GM23338 (cell line): ENCODE data around the gene SRP68. TPM values are rescaled to one million over a fixed set of nuclear protein-coding genes. Genes with fewer than 3 reads are reported as not detected.

Experiments
- ATAC-seq: fragments of 200-7000 bp; cut with Tn5 transposase; 3 replicates; pipeline ENCODE4 v1.9.1; 2020
- DNase-seq: peaks from one replicate; pipeline ENCODE4 v3.0.0-alpha.2; 2015; ENCODE audit warnings: low spot score
- H2AFZ ChIP-seq: fragments of 200-600 bp; sonication (generic); 2 replicates; pipeline ENCODE4 v1.8.0; 2016; ENCODE audit warnings: antibody characterized with exemption, mild to moderate bottlenecking, moderate library complexity
- H3F3A ChIP-seq: fragments of 200-600 bp; sonication (generic); replicated peaks from 2 replicates; pipeline ENCODE4 v1.8.0; 2017; ENCODE audit warnings: antibody characterized with exemption, mixed run types, low read depth
- H3K27ac ChIP-seq: fragments of 200-600 bp; sonication (generic); 2 replicates; pipeline ENCODE4 v1.6.1; 2016; ENCODE audit warnings: low read depth
- H3K27me3 ChIP-seq: fragments of 200-600 bp; sonication (generic); 2 replicates; pipeline ENCODE4 v1.8.0; 2016; ENCODE audit warnings: mild to moderate bottlenecking, mixed run types, moderate library complexity; ENCODE audit not compliant: insufficient read depth
- H3K36me3 ChIP-seq: fragments of 200-600 bp; sonication (generic); 2 replicates; pipeline ENCODE4 v1.8.0; 2016; ENCODE audit warnings: mild to moderate bottlenecking; ENCODE audit not compliant: insufficient read depth
- H3K4me1 ChIP-seq: fragments of 200-600 bp; sonication (generic); 2 replicates; pipeline ENCODE4 v1.8.0; 2016; ENCODE audit warnings: mild to moderate bottlenecking, moderate library complexity; ENCODE audit not compliant: insufficient read depth
- H3K4me2 ChIP-seq: fragments of 200-600 bp; sonication (generic); 2 replicates; pipeline ENCODE4 v1.7.1; 2017; ENCODE audit warnings: mixed run types
- H3K4me3 ChIP-seq: fragments of 200-600 bp; sonication (generic); 2 replicates; pipeline ENCODE4 v1.6.1; 2016; ENCODE audit warnings: mixed run types
- H3K79me2 ChIP-seq: fragments of 200-600 bp; sonication (generic); replicated peaks from 2 replicates; pipeline ENCODE4 v1.8.0; 2017; ENCODE audit warnings: mild to moderate bottlenecking; ENCODE audit not compliant: insufficient read depth
- H3K9me2 ChIP-seq: fragments of 200-600 bp; sonication (generic); 2 replicates; pipeline ENCODE4 v1.8.0; 2017; ENCODE audit not compliant: insufficient read depth
- H4K20me1 ChIP-seq: fragments of 200-600 bp; sonication (generic); replicated peaks from 2 replicates; pipeline ENCODE4 v1.8.0; 2017; ENCODE audit warnings: mild to moderate bottlenecking; ENCODE audit not compliant: insufficient read depth
- H3K27ac Mint-ChIP-seq: 2 replicates; pipeline ENCODE4 v1.8.0; 2020; ENCODE audit warnings: inconsistent platforms, mild to moderate bottlenecking, moderate library complexity, mixed read lengths
- H3K27me3 Mint-ChIP-seq: 3 replicates; pipeline ENCODE4 v1.8.0; 2022; ENCODE audit warnings: low read depth, mild to moderate bottlenecking, moderate library complexity, mixed read lengths, inconsistent platforms; ENCODE audit not compliant: insufficient read depth, poor library complexity
- H3K36me3 Mint-ChIP-seq: 3 replicates; pipeline ENCODE4 v1.8.0; 2021; ENCODE audit warnings: low read depth, mild to moderate bottlenecking, inconsistent platforms, moderate library complexity, mixed read lengths
- H3K4me1 Mint-ChIP-seq: 3 replicates; pipeline ENCODE4 v1.8.0; 2020; ENCODE audit warnings: mild to moderate bottlenecking, inconsistent platforms, mixed read lengths
- H3K4me3 Mint-ChIP-seq: 3 replicates; pipeline ENCODE4 v1.8.0; 2021; ENCODE audit warnings: moderate library complexity, mild to moderate bottlenecking, inconsistent platforms, mixed read lengths
- H3K9me3 Mint-ChIP-seq: 3 replicates; pipeline ENCODE4 v1.8.0; 2020; ENCODE audit warnings: moderate library complexity, mild to moderate bottlenecking, inconsistent platforms, mixed read lengths
- CREB1 ChIP-seq: fragments of 250-450 bp; sonication (Bioruptor Pico); IDR thresholded peaks from 2 replicates; pipeline ENCODE4 v1.5.0; 2020; ENCODE audit warnings: low read depth, mild to moderate bottlenecking, moderate library complexity
- EZH2 ChIP-seq: fragments of 200-600 bp; sonication (generic); IDR thresholded peaks from one replicate; pipeline ENCODE4 v1.8.0; 2017; ENCODE audit warnings: antibody characterized with exemption, mild to moderate bottlenecking, low read depth; ENCODE audit not compliant: unreplicated experiment
- EZH2phosphoT487 ChIP-seq: fragments of 200-600 bp; sonication (generic); IDR thresholded peaks from one replicate; pipeline ENCODE4 v1.8.1; 2018; ENCODE audit warnings: antibody characterized with exemption; ENCODE audit not compliant: unreplicated experiment
- JUNB ChIP-seq: IDR thresholded peaks from one replicate; pipeline ENCODE4 v1.6.1; 2016; ENCODE audit warnings: antibody characterized with exemption; ENCODE audit not compliant: unreplicated experiment
- NANOG ChIP-seq: IDR thresholded peaks from 2 replicates; pipeline ENCODE4 v1.6.1; 2016; ENCODE audit warnings: antibody characterized with exemption, borderline replicate concordance
- POLR2AphosphoS5 ChIP-seq: IDR thresholded peaks from 2 replicates; pipeline ENCODE4 v1.6.1; 2016; ENCODE audit warnings: antibody characterized with exemption, low read depth
- ZNF331 ChIP-seq: fragments of 250-450 bp; sonication (Bioruptor Pico); IDR thresholded peaks from 2 replicates; pipeline ENCODE4 v1.5.0; 2020; ENCODE audit warnings: low read depth, mild to moderate bottlenecking, moderate library complexity
- polyA plus RNA-seq: library from polyadenylated mRNA; unstranded; fragments of >200 nt; fragmentation: Nextera tagmentation; extraction: Ambion mirVana; gene quantifications from 2 replicates; pipeline ENCODE4 v1.2.1, GENCODE V29; 2016
- total RNA-seq: library from RNA; depleted of rRNA; stranded (reverse); fragments of >200 nt; shearing (Covaris generic); gene quantifications from 2 replicates; pipeline ENCODE4 v1.2.3, GENCODE V29; 2014
- TF ChIP-seq, protein P1 (sequence below): IDR thresholded peaks from 2 replicates; pipeline ENCODE4 v1.6.1; 2016; ENCODE audit warnings: antibody characterized with exemption
- TF ChIP-seq, protein P2 (sequence below): IDR thresholded peaks from one replicate; pipeline ENCODE4 v1.6.1; 2018; ENCODE audit warnings: antibody characterized with exemption; ENCODE audit not compliant: unreplicated experiment
- TF ChIP-seq, protein P3 (sequence below), 2 experiments: fragments of 200-600 bp in 1 of 2; sonication (generic) in 1 of 2; conservative IDR thresholded peaks; 2 replicates each; pipeline versions ENCODE4 v1.5.1 to v1.6.1; 2016 to 2017; ENCODE audit warnings: antibody characterized with exemption in 2 of 2, low read depth in 2 of 2, mild to moderate bottlenecking in 2 of 2, moderate library complexity in 1 of 2

Gene SRP68
- total and polyA plus RNA-seq, 2 experiments from 2014 or later, result 30.7 to 62.8 TPM

DNA sequence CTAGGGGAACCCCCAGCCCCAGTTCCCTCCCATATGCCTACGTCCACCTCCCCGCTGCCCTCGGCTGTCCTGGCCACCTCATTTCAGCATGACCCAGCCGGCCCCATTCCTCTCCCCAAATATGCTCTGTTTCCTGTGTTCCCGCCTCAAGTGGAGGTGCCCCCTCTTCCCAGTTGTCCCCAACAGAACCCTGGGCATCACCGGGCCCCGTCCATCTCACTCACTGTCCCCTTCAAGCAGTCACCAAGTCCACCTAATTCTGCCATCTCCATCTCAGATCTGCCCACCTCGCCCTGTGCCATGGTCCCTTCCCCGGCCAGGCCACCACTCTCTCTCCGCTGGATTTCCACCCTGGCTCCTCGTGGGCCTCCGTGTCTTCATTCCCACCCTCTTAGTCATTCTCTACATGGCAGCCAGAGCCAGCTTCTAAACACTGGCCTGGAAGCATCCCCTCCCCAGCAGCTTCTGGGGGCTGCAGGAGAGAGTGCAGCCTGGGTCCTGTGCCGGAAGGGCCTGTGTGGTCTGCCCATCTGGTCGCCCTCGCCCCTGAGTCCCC, 58.9 kb downstream of the SRP68 start (continued):
- TF ChIP-seq, protein P1, sequence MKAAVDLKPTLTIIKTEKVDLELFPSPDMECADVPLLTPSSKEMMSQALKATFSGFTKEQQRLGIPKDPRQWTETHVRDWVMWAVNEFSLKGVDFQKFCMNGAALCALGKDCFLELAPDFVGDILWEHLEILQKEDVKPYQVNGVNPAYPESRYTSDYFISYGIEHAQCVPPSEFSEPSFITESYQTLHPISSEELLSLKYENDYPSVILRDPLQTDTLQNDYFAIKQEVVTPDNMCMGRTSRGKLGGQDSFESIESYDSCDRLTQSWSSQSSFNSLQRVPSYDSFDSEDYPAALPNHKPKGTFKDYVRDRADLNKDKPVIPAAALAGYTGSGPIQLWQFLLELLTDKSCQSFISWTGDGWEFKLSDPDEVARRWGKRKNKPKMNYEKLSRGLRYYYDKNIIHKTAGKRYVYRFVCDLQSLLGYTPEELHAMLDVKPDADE, result no peak
- TF ChIP-seq POLR2AphosphoS5 (no peak), NANOG (no peak), JUNB (no peak), ZNF331 (no peak), CREB1 (CRISPR knock-in tag) (no peak)
- TF ChIP-seq, protein P2, sequence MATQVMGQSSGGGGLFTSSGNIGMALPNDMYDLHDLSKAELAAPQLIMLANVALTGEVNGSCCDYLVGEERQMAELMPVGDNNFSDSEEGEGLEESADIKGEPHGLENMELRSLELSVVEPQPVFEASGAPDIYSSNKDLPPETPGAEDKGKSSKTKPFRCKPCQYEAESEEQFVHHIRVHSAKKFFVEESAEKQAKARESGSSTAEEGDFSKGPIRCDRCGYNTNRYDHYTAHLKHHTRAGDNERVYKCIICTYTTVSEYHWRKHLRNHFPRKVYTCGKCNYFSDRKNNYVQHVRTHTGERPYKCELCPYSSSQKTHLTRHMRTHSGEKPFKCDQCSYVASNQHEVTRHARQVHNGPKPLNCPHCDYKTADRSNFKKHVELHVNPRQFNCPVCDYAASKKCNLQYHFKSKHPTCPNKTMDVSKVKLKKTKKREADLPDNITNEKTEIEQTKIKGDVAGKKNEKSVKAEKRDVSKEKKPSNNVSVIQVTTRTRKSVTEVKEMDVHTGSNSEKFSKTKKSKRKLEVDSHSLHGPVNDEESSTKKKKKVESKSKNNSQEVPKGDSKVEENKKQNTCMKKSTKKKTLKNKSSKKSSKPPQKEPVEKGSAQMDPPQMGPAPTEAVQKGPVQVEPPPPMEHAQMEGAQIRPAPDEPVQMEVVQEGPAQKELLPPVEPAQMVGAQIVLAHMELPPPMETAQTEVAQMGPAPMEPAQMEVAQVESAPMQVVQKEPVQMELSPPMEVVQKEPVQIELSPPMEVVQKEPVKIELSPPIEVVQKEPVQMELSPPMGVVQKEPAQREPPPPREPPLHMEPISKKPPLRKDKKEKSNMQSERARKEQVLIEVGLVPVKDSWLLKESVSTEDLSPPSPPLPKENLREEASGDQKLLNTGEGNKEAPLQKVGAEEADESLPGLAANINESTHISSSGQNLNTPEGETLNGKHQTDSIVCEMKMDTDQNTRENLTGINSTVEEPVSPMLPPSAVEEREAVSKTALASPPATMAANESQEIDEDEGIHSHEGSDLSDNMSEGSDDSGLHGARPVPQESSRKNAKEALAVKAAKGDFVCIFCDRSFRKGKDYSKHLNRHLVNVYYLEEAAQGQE, result no peak

DNA sequence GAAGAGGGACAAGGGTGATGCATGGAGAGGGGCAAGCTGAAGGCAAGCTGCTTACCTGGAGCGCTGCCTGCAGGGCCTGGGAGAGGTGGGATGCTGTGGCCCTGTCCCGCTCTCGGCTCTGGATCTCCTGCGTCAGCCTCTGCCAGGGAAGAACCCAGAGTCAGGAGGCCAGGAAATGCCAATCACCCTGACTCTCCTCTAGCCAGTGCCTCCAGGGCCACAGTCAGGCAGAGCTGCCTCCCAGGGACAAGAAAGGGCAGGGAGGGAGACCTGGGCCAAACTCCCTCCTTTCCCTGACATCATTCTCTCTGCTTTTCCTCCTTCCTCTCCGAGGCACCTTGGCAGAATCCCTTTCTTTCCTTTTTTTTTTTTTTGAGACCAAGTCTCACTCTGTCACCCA, 60.4 kb downstream of the SRP68 start:
- no peak for ATAC-seq
- TF ChIP-seq EZH2 (no peak), ZNF331 (no peak), NANOG (no peak), EZH2phosphoT487 (no peak), CREB1 (CRISPR knock-in tag) (no peak)
- TF ChIP-seq, protein P1, result no peak
- TF ChIP-seq, protein P2, result no peak
- TF ChIP-seq, protein P3, sequence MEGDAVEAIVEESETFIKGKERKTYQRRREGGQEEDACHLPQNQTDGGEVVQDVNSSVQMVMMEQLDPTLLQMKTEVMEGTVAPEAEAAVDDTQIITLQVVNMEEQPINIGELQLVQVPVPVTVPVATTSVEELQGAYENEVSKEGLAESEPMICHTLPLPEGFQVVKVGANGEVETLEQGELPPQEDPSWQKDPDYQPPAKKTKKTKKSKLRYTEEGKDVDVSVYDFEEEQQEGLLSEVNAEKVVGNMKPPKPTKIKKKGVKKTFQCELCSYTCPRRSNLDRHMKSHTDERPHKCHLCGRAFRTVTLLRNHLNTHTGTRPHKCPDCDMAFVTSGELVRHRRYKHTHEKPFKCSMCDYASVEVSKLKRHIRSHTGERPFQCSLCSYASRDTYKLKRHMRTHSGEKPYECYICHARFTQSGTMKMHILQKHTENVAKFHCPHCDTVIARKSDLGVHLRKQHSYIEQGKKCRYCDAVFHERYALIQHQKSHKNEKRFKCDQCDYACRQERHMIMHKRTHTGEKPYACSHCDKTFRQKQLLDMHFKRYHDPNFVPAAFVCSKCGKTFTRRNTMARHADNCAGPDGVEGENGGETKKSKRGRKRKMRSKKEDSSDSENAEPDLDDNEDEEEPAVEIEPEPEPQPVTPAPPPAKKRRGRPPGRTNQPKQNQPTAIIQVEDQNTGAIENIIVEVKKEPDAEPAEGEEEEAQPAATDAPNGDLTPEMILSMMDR (conservative IDR thresholded peaks at IDR 0.05; ENCODE audit: low read depth in 2 of 2), result no peak

More for the DNA sequence above, 60.4 kb downstream of the SRP68 start:
- no peaks in the 10 kb centered on the region for H3K9me2 ChIP-seq
- DNase-seq, result no peak
- H3K4me3 Mint-ChIP-seq, result no peak overlapping the region
- H3K79me2 ChIP-seq, result no peaks in the 10 kb centered on the region
- H3K36me3 ChIP-seq, result no peaks in the 10 kb centered on the region
- H3K4me1 Mint-ChIP-seq, result peaks cover 3% of the 10 kb centered on the region
- peaks cover 12% of the 10 kb centered on the region for H3K27me3 Mint-ChIP-seq
- H3K27ac Mint-ChIP-seq, result no peak overlapping the region
- H3K4me1 ChIP-seq, result no peaks in the 10 kb centered on the region
- no peaks in the 10 kb centered on the region for H3K27me3 ChIP-seq
- no peak overlapping the region for H3K27ac ChIP-seq
- H3K36me3 Mint-ChIP-seq, result no peaks in the 10 kb centered on the region; the same call in 2 of the 3 replicates
- H3K4me3 ChIP-seq, result no peak overlapping the region
- no peaks in the 10 kb centered on the region; the same call in 1 of the 3 replicates for H3K9me3 Mint-ChIP-seq
- H2AFZ ChIP-seq, result no peak overlapping the region
- H3K4me2 ChIP-seq, result no peak overlapping the region
- H3F3A ChIP-seq, result 0 out of 2 replicates have a peak, but pooled peaks cover 6% of the 10 kb centered on the region
- H4K20me1 ChIP-seq, result no peaks in the 10 kb centered on the region
